Stimulated activated CD4-positive, alpha-beta T cell treated with anti-CD3 and anti-CD28 coated beads, Interleukin-12 subunit alpha, Interleukin-12 subunit beta, amount 100 ng/mL, for 48 hours (primary cell): Measurements from ENCODE around the gene VAC14.

Experiments used
- DNase-seq, 3 donors: peaks; one replicate each; pipeline ENCODE4 v3.0.0-alpha.2; 2020; ENCODE audit warnings: low read depth in 2 of 3, low spot score in 1 of 3

VAC14 gene

DNA sequence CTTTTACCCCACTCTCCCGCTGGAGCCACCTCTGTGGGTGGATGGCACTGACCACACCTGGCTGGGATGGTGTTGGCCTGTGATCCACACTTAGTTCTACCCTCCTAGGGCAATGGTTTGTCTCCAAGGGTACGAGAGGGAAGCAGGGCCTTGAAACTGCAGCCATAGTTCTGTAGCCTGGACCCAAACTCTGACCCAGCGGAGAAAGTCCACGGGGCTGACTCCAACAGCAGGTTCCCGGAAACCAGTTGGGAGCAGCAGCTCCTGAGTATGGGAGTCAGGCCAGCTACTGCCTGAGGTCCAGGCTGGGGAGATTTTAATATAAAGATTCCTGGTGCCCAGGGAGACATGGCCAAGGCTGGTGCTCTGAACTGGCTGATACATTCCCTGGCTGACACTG, 91.5 kb downstream of the VAC14 start:
- DNase-seq = no peak

DNA sequence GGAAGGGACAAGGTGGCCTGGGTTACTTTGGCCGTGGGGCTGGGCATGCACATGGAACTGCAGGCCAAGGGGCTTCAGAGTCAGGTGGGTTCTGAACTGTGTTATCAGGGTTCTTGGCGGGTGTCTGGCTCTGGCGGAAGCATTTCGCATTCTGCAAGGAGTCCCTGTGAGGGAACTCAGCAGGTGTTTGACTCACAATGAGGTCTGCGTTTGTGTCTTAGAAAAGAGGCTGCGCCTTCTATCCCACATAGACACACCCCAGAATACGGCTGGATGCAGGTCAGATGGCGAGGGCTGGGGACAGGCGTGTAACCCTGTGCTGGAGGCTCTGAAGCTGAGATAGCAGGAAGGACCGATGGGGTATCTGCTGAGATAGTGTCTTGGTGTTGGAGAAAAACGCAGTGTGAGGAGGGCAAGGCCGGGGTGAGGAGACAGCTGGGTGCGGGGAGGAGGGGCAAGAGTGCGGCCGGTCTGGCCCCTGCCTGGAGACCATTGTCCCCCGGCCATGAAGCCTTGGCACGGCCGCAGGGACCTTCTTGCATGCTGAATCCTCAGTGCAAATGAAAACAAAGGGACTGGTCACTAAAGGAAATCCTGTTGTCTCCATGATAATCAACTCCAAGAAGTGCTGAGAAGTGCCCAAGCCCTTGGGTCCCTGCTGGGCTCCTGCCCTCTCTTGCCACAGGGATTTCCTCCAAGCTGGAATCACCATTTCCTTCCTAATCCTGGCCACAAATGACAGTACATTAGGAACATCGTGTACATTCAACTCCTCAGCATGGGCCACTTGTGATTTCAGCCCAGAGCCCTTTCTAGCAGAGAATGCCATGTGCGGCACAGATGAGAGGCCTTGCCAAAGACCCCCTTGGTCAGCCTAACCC, 92.4 kb downstream of the VAC14 start:
- DNase-seq = no peak

DNA sequence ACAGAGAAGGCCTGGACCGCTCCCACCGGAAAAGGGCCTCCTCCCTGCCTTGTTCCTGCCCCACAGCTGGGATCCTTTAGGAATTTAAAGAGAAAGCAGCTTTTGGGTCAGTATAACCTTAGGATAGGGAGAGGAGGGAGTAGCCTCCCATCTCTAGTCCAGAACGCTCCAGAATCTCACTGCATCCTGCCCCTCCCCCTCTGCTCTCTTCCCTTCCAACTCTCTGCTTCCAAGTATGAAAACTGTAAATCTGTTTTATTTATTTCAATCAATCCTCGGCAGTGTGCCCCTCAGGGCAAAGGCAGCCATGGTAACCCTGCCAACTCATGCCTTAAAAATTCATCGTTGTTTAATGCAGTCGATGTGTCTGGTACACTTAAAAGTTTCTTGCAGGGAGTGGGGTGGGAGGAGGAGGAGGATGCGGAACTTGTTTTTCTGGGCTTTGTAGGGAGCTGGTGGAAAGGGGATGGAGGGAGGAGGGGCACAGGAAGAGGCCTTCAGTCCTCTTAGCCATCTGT, 94.0 kb downstream of the VAC14 start:
- DNase-seq = no peak

DNA sequence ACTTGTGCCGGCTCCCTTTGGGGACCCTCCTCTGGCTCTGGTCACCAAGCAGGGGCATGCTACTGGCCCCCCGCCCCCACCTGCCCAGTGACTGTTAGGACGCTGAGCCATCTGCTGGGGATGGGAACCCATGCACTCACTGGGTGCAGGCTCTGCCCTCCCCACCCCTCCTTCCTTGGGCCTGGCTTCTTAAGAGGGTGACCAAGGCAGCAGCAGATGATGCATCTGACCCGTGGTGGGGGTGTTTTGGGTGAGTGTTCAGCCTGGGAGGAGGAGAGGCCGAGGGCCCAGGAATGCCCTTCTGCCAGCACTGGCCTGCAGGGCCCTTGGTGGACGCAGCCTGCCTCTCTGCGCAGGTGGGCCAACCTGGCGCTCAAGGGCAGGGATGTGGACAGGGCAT, 95.9 kb downstream of the VAC14 start:
- DNase-seq = no peak

DNA sequence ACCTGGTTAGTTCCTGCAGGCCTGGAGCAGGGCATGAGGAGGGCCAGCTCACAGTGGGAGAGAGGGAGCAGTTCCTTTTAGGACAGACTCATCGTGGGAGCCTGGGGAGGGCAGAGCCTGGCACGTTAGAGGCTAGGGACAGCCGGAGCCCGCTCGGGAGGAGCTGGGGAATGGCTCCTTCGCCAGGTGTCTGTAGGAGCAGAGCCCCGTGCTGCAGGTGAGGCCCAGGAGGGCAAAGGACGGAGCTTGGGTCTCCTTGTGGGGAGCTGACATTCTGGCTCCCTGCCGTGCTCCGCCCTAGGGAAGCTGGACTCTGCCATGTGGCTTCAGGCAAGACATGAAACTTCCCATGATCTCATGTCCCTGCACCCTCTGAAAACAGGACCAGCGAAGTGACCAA, 96.4 kb downstream of the VAC14 start:
- no peak for DNase-seq

DNA sequence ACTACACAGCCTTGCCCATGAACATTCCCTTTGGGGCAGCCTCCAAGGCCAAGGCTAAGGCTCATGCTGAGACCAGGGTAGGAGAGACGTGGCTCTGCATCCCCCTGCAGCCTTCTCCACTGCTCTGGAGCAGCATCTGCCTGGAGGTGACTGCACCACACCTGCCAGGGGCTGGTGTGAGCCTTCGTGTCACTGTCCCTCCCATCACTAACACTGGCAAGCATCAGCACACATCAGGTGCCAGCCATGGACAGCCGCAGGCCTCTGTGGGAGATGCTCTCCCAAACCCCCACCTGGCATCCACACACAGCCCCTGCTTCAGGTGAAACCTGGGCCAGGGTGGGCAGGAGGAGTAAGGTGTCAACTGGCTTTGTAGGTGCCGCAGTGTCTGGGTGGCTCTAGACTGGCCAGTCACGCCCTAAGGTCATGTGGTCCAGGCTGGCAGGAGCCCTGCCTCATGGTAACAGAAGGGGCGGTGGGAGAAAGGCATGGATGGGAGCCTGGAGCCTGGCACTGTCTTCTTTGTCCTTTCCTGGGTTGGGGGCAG, 97.0 kb downstream of the VAC14 start:
- DNase-seq = no peak

DNA sequence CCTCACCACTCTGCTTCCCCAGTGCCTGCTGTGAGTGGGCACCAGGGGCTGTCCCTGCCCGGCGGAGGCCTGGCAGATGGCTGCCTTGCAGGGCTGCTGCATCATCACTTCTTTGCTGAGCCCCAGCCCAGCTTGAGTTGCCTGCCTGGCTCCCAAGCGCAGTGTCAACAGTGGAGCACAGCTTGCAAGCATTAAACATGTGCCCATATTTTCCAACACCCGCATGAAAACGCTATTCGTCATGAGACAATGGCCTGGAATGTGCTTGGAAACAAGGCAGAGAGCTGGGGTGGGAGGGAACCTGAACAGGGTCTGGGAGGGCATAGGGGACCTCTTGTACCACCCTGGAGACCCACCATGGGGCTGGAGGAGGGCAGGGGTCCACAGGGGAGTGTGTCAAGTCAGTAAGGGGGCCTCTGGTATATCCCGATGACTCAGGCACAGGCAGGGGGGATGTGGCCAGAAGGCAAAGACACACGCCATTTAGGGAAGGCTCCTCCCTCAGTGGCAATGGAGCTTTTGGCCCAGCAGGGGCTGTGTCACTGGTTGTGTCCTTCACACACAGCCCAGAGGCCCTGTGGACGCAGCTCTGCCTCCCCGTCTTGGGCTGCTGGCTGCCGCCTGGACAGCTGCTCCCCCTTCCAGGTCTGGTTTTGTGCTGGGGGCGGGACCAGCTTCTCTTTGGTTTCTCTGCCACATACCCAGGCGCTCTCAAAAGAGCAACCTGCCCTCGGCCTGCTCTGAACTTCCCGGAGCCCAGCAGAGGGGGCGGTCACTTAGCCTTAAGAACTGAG, 97.7 kb downstream of the VAC14 start:
- no peak for DNase-seq

DNA sequence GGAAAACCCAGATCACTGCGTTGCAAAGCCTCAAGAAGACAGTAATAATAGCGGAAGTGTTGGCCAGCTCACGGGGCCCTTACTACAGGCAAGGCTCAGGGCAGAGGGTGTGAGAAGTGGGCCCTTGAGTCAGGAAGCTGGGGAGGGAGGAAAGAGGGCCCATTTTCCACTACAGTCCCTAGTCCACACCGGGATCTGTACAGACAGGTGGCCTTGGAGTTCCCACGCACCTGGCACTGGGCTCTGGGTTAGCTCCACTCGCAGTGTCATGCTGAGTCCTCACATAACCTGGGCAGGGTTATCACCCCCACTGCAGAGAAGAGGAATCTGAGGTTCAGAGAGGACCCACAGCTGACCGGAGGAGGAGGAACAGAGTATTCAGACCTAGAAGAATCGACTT, 98.3 kb downstream of the VAC14 start:
- no peak for DNase-seq

DNA sequence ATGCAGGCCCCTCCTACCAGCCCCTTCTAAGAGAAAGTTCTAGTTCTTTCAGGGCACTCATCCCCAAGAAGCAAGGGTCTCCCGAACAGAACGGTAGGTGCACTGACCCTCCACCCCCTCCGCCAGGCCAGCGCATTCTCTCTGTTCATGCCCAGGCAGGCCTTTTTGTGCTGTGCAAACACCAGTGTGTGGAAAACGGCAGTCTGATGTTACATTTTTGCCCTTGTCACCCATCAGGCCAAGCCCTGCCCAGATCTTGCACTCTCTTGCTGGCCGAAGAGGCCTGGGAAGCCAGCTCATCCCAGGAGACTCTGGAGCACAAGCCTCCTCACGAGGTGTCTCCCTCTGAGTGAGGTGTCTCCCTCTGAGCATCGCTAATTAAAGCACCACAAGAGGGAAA, 99.0 kb downstream of the VAC14 start:
- no peak for DNase-seq

DNA sequence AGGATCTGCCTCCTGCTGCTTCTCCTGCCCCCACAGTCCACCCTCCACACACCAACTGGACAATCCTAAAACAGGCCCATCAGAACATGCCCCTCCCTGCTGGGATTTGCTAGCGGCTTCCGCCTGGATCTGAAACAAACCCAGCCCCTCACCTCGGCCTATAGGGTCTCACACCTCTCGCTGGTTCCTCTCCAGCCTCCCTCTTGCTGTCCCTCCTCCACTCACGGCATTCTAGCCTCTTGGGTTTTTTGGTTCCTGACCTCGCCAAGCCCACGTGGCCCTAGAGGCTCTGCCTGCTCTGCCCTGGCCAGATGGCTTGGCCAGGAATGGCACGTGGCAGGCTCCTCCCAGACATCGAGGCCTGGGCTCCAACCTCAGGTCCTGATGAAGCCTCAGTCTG, 99.4 kb downstream of the VAC14 start:
- no peak for DNase-seq

DNA sequence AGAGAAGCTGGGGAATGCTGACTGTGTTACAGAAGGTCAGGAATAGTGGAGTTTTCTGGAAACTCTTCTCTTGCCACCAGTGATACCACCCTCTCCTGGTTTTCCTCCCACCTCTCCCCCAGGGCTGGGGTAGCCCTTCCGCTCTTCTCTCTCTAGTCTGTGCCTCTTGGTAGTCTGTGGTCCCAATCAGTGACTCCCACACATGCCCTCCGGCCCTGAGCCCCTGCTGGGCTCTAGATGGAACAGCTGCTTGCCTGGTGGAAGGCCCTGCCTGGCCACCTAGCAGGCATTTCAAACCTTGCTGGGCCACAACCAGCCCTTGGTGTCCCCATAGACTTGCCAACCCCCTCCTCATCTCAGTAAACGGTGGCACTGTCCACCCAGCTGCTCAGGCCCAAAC, 99.9 kb downstream of the VAC14 start:
- no peak for DNase-seq

DNA sequence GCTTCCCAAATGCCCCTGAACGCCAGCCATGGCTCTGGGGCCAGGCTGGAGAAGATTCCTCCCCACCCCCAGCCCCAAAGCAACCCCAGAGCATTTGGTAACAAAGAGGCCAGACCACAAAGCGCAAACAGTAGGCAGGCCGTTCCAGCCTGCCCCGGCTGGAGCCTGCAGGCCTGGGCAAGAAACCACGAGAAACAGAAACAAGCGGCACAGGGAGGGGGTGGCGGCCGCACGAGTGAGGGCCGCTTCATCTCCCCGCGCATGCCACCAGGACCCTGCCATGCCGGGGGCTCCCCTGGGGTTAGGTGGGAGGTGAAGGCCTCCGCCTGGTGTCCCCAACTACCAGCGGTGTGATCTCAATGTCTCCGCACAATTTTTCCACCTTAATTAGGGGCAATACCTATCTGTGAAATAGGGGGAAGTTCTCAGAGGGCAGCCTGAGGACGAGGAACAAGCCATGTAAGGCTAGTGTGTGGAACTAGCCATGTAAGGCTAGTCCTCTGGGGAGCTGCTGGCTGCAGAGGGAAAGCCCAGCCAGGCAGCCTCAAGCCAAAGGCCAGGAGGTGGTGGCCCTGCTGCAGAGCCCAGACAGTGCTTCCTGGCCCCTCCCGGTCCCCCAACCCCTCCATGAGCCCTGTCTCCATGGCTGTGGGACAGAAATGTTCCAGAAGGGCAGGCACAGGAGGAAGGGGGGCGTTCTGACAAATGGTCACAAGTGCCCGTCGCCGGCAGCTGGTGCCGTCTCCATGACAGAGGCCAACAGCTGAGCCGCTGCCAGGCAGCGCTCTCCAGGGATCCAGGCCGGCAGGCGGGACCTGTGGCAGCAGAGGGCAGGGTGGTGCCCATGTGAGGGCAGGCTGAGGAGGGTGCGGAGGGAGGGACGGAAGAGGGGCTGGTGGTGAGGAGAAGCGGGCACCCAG, 100.6 kb downstream of the VAC14 start:
- DNase-seq = no peak

DNA sequence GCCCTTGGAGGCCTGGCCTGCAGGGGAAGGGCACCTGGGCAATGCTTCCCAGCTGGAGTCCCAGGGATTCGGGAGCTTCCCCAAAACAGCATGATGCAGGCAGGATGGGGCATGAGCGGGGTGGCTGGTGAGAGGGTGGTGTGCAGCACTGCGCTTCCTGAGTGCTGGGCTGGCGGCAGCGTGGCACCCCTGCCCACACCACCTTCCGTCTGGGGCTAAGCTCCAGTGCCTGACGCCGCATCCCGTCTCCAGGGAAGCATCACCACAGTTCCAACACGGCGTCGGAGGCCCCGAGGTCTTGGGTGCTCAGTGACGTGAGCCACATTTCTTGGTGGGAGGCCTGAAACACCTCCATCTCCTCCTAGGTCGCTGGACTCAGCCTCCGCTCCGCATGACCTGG, 101.3 kb downstream of the VAC14 start:
- DNase-seq = no peak

DNA sequence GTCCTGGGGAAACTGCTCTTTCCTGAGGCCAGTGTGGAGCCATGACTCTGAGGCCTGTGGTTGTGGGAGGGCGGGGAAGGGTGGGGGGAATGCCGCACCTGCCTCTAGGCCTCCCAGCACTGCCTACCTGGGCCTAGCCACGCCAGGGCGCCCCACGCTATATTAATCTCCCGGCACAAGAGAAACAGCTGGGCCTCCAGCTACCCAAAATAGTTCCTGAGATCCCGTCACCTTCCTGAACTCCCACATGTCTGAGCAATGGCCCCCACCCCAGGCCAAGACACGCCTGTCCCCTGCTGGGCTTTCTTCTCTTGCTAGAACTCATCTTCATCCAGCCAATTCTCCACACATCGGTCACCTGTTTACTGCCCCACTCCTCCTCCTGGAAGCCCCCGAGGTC, 102.1 kb downstream of the VAC14 start:
- no peak for DNase-seq

DNA sequence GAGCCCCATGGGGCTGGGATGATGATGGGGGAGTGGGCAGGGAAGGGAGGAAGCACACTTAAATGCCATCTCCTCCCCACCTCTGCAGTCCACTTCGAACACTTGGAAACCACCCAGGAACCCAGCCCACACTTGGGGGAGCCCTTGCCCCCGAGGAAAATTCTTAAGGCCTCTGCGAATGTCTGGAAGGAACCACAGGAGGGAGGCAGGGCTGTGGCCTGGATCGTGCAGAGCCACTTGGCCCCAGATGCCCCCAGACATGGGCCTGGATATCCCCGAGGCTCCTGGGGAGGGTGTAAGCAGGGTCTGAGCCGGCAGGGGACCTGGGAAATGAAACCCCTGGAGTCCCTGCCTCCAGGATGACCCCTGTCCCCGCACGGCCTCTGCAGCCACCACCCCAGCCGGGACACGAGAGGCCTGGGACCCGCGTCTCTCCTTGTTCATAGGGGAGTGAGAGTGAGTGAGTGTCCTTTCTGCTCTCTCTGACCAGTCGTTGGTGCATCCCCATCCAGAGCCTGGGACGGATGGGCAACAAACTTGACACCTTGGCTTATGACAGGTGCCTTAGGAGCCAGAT, 103.3 kb downstream of the VAC14 start:
- no peak for DNase-seq

DNA sequence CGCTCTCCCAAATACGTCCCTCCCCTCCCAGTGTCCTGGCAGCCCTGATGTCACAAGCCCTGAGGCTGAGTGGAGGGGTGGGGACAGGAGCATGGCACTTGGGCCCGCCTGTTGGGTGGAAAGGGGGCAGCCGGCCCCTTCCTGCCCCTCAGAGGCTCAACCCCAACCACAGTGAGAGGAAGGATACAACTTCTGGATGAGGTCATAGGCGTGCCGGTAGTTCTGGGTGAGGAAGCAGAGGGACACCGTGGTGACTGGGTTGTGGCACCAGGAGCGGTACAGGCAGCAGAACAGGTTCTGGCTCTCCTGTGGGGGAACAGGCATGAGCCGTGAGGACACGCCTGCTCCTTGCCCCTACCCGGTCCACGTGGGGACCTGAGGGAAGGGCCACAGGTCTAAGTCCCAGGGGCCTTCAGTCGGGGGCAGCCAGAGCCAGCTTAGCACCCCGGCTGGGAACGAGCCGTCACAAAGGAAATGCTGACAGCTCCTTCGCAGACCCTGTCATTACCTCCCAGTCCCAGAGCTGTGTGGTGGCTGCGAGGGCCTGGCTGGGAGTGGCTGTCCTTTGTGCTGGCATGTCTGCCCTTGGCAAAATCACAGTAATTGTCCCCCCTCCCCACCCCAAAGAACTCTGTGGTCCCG, 103.9 kb downstream of the VAC14 start:
- DNase-seq = no peak

DNA sequence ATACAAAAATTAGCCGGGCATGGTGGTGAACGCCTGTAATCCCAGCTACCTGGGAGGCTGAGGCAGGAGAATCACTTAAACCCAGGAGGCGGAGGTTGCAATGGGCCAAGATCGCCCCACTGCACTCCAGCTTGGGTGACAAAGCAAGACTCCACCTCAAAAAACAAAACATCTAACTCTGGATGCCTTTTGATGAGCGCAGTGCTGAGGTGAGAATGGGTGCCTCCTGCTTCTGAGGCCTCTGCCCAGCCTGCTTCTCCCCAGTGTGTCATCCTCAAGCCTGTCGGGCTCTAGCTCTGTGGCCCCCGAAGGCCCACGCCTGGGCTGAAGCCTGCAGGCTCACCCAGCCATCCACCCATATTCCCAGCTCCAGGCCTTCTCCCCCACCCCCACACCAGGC, 104.6 kb downstream of the VAC14 start:
- no peak for DNase-seq

DNA sequence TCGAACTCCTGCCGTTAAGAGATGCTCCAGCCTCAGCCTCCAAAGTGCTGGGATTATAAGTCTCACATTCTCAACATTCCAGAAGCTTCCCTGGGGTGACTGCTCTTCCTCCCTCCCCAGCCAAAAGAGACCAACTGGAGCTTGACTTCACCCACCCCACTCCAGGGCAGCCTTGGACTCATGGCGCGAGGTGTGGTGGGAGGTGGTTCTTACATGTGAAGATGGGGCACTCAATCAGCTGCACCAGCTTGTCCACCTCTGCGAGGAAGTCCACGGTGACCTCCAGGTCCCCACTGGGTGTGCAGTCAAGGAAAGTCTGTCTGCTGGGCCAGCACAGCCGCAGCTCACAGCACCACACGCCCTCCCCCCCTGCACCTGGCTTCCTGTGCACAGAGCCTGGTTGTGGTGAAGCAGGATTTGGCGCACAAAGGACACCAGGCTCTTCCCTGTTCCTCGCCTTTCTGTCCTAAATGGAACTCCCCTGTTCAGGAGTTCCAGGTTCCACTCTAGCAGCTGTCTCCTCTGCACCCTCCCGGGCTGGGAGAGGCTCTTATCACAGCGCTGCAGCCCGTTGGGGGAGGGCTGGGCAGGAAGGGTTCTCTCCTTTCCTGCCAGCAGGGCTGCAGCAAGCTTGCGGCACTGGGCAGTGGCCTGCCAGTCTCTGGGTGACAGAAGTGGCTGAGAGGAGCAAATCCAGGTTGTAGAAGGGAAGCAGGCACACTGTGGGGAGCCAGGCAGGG, 105.5 kb downstream of the VAC14 start:
- no peak for DNase-seq

DNA sequence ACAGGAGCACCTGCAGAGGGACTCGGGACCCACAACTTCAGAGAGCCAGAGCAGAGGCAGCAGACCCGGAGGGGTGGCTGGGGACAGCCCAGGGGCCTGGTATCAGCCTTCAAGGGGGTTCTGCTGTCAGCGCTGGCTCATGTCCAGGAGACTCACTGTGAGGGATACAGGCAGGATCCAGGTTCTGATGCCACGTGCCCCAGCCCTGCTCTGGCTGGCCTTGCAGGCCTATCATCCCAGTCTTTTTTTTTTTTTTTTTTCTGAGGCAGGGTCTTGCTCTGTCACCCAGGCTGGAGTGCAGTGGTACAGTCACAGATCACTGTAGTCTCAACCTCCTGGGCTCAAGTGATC, 106.1 kb downstream of the VAC14 start:
- no peak for DNase-seq
